ENCODE results near the gene ZNF18. TPM values are rescaled to one million over a fixed set of nuclear protein-coding genes. Genes with fewer than 3 reads are reported as not detected.

The ZNF18 gene
- total RNA-seq, 2 experiments from 2014 or later: 10.0 to 10.1 TPM

DNA sequence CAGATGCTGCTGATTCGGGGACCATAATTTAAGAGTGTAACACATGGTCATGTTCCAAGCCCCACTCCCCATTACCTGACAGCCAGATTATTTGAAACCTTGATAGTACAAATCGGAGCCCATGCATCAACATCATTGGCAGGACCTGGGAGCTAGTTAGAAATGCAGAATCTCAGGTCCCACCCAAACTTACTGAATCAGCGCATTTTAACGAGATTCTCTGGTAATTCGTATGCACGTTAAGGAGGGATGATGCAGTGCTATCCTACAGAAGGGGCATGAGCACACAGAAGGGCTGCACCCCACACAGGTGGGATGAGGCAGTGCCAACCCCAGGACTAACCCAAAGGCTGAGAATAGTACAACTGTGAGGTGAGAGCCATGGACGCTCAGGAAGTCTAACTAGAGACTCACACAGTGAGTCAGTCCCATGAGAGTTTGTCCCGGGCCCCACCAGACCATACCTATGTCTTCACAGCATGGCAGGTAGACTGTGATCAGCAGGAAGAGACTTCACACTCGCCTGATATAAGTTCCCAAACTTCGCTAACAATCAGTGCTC, 64.9 kb downstream of the ZNF18 start:
- Mint-ChIP-seq H3K4me1 (no peaks in the 10 kb centered on the region), H3K27ac (no peak overlapping the region), H3K27me3 (no peaks in the 10 kb centered on the region), H3K4me3 (no peak overlapping the region), H3K9me3 (peaks cover 3% of the 10 kb centered on the region), H3K36me3 (ENCODE audit: low read depth) (no peaks in the 10 kb centered on the region)
- ChIA-PET POLR2A (no interaction called here), CTCF (no interaction called here)
- no peak for DNase-seq

DNA sequence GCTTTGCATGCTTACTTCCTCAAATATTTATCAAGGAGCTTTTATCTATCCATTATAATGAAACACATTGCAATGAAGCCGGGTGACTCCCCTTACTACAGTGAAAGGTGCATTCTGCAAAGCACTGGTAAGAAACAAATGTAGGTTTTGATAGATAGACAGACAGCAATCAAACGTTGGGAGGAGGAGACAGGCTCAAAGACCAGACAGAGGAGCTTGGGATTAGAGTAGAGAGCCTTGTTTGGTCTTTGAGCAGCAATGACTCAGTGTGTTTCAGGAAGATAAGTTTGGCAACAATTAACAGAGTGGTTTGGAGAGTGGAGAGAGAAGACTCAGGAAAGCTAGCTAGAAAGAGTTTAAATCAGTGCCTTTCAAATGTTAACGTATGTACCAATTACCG, 68.8 kb downstream of the ZNF18 start:
- POLR2A ChIA-PET: no interaction called here
- Mint-ChIP-seq H3K4me3 (no peak overlapping the region), H3K36me3 (ENCODE audit: low read depth) (no peaks in the 10 kb centered on the region), H3K4me1 (no peaks in the 10 kb centered on the region), H3K9me3 (peaks cover 3% of the 10 kb centered on the region), H3K27ac (no peak overlapping the region), H3K27me3 (no peaks in the 10 kb centered on the region)
- CTCF ChIA-PET: interaction anchor here (1.5 kb wide), 1 partner anchor 26 kb away, joined by 3 read pairs; no protein-coding TSS in a partner anchor
- DNase-seq: no peak

Other genes with a start within 250 kb of the ZNF18 start
- 10 to 100 TPM; 26.0 to 27.3 TPM for gene MAP2K4, start 23.4 kb upstream of the ZNF18 start, total RNA-seq

Measured in activated CD4-positive, alpha-beta T cell treated with anti-CD3 and anti-CD28 coated beads, Interleukin-2, amount 10 ng/mL, durations not matched to agents 7 days and 5 days (primary cell).